Kidney epithelial cell (primary cell): ENCODE measurements around the gene RNF183. TPM values are rescaled to one million over a fixed set of nuclear protein-coding genes. Genes with fewer than 3 reads are reported as not detected.

ENCODE experiments used
- DNase-seq: peaks from one replicate; pipeline ENCODE4 v3.0.0-alpha.2; 2010; ENCODE audit warnings: low read depth
- H3K27me3 ChIP-seq: 2 replicates; pipeline ENCODE4 v1.6.0; 2011; ENCODE audit warnings: low read length; ENCODE audit not compliant: control insufficient read depth, insufficient read depth
- H3K36me3 ChIP-seq: 2 replicates; pipeline ENCODE4 v1.5.1; 2011; ENCODE audit warnings: low read length; ENCODE audit not compliant: control insufficient read depth, insufficient read depth
- H3K4me3 ChIP-seq: 2 replicates; pipeline ENCODE4 v1.5.1; 2011; ENCODE audit warnings: low read depth, mild to moderate bottlenecking, control low read depth, low read length
- total RNA-seq: library from RNA; depleted of rRNA; stranded (reverse); fragments of >200 nt; gene quantifications from 2 replicates; pipeline ENCODE4 v1.2.3, GENCODE V29; 2015
- TF ChIP-seq, protein P1 (sequence below): IDR thresholded peaks from 2 replicates; pipeline ENCODE4 v1.5.1; 2011; ENCODE audit warnings: mild to moderate bottlenecking, moderate library complexity, low read length, control low read depth, inconsistent platforms; ENCODE audit not compliant: insufficient read depth, poor library complexity, severe bottlenecking

Gene RNF183
- total RNA-seq, 1 donor from 2014 or later = not detected

DNA sequence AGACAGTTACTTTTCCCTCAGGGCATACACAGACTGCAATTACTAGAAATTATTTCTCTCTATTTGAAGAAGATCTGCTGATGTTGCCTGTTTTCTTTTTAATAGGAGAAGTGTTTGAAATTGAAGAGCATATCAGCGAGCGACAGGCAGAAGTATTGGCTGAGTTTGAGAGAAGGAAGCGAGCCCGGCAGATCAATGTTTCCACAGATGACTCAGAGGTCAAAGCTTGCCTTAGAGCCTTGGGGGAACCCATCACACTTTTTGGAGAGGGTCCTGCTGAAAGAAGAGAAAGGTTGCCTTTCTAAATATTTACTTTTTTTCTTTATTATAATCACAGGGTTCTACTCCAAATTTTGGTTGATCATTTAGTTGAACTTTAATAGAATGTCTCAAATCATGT, 24.3 kb downstream of the RNF183 start:
- no peak for DNase-seq
- peaks cover 2% of the 10 kb centered on the region for H3K36me3 ChIP-seq
- TF ChIP-seq, protein P1, sequence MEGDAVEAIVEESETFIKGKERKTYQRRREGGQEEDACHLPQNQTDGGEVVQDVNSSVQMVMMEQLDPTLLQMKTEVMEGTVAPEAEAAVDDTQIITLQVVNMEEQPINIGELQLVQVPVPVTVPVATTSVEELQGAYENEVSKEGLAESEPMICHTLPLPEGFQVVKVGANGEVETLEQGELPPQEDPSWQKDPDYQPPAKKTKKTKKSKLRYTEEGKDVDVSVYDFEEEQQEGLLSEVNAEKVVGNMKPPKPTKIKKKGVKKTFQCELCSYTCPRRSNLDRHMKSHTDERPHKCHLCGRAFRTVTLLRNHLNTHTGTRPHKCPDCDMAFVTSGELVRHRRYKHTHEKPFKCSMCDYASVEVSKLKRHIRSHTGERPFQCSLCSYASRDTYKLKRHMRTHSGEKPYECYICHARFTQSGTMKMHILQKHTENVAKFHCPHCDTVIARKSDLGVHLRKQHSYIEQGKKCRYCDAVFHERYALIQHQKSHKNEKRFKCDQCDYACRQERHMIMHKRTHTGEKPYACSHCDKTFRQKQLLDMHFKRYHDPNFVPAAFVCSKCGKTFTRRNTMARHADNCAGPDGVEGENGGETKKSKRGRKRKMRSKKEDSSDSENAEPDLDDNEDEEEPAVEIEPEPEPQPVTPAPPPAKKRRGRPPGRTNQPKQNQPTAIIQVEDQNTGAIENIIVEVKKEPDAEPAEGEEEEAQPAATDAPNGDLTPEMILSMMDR = no peak
- no peaks in the 10 kb centered on the region for H3K27me3 ChIP-seq
- no peak overlapping the region for H3K4me3 ChIP-seq

DNA sequence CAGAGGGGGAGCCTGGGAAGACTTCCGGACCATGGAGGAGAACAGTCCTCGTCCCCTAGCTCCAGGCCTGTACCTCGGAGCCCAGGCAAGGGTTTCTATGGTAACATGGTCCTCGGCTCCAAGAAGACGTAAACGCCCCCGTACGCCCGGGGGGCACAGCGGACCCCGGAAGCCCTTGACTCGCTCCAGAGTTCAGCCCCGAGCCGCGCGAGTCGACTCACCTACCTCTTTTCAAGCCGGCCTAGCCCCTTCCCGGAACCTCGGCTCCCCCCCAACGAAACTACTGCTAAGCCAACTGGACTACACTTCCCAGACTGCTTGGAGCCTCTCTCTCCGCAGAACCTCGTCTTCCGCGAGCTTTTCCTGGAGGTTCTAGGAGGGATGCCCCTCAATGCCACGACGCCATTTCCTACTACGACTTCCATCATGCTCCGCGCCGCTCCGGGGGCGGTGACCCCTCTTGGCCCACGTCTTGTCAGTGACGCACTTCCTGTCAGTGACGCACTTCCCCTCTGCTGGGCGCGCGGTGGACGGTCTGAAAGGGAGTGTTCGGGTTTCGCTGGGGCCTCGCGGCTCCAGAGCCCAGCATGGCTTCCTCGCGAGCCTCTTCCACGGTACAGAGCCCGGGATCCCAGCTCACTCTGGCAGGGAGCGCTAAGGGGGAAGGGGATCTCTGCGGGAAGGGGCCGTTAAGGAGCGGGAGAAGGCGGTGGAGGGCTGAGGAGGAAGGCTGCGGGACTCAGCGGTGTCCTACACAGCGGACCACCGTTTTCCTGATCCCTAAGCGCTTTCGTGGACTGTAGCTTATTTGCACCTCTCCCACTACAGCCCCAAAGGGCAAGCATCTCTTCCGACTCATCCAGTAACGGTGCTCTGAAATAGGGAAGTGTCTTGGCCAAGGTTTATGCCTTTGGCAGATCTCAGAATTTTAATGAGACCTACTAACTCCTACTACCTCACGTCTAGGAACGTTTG, 27.7 kb downstream of the RNF183 start, which contains the start of the genes CDC26 and PRPF4:
CDC26 (minus strand) TSS at position 416 of the 975 bp plus-strand sequence. CDS start 3,065 bp downstream, outside the sequence.
PRPF4 (plus strand) TSS at position 502 of the 975 bp plus-strand sequence; CDS start at position 588, 86 bp downstream.
- peak within 1 kb of the TSS; percentile 97 for H3K4me3 ChIP-seq
- TF ChIP-seq, protein P1 = no peak
- DNase-seq = peak; percentile 95
- no peaks in the 10 kb centered on the region for H3K36me3 ChIP-seq
- no peaks in the 10 kb centered on the region for H3K27me3 ChIP-seq

DNA sequence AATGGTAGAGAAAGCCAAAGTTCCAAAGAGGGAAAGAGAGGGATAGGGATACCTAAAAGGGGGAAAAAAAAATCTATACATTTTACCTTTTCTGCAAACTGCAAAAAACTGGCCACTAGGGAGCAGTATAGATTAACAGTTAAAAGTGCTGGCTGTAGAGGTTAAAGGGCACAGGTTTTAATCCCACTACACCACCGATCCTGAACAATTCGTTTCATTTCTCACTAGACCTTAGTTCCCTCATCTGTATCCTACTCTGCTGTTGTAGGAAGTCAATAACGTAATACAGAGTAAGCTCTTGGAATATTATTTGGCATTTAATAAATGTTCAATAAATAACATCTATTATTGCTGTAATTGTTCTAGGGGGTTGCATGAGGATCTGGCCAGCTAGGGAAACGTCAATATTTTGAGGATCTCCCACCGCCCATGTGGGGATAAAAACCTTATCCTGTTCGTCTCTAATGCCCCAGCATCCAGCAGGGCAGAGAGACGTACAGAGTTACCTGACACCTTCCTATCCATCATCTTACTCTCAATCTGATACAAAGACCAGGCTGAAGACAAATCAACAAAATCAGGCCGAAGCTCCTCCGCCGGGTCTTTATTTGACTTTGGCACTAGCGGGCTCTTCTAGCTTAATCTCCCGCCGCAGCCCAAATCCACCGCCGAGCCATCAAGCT, 28.6 kb downstream of the RNF183 start:
- H3K4me3 ChIP-seq = peak overlapping the region; percentile 97
- DNase-seq = peak; percentile 21
- TF ChIP-seq, protein P1 = peak; percentile 60
- no peaks in the 10 kb centered on the region for H3K36me3 ChIP-seq
- no peaks in the 10 kb centered on the region for H3K27me3 ChIP-seq

DNA sequence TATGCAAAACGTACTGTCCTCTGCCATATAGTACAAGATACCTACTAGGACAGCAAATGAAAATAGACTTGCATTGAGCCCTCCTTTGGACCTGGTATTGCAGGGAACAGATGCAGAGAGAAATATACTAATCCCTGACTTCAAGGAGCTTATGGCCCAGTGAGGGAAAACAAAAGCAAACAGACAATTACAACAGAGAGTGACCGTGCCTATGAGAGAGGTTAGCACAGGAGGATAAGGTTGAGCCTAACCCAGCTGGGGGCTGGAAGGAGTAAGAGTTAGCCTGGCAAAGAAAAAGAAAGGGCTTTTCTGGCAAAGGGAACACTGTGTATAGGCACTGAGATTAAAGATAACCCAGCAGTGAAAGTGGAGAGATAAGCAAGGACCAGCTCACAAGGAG, 33.3 kb downstream of the RNF183 start:
- no peak overlapping the region for H3K4me3 ChIP-seq
- H3K36me3 ChIP-seq = no peaks in the 10 kb centered on the region
- H3K27me3 ChIP-seq = no peaks in the 10 kb centered on the region
- TF ChIP-seq, protein P1 = no peak
- DNase-seq = no peak

DNA sequence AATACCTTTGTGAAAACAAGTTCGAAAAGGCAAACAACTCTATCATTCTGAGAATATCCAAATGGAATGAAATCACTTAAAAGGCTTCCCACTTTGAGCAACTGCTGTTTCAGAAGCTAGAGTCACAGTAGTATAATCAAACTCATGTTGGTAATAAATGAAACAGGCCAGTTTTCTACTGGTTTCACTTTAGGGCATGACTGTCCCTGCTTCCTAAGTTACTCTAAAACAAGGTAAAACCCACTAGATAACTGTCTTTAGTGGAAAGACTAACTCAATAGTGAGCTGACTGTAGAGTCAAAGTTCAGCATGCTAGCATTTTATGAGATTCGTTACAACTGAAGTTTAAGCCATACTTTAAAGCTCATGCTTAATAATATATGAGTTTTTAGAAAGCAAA, 33.8 kb downstream of the RNF183 start:
- no peak for DNase-seq
- H3K36me3 ChIP-seq = no peaks in the 10 kb centered on the region
- no peak overlapping the region for H3K4me3 ChIP-seq
- H3K27me3 ChIP-seq = no peaks in the 10 kb centered on the region
- TF ChIP-seq, protein P1 = no peak
